Measurements from ENCODE around the gene PEAK3.

DNA sequence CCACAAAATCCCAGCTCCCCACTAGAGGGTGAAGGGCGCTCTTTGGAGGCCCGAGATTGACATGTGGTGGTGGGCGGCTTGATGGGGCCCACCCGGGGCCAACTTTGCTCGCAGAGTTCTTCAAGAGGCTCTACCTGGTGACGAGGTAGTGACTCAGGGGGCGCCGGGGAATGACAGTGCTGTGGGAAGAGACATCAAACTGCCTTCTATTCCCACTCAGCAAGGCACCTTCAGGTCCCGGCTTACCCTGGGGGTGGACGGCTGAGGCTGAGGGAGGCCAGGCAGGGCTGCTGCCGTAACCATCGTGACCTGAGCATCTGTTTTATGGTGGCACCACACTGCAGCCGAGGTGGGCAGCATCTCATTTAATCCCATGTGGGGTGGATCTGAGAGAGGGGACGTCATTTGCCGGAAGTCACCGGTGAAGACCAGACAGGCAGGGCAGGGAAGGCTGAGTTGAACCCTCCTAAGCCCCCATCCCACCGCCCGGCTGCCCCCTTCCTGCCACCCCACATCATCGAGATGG, 24.4 kb upstream of the PEAK3 start:
- TF ChIP-seq, protein P1, sequence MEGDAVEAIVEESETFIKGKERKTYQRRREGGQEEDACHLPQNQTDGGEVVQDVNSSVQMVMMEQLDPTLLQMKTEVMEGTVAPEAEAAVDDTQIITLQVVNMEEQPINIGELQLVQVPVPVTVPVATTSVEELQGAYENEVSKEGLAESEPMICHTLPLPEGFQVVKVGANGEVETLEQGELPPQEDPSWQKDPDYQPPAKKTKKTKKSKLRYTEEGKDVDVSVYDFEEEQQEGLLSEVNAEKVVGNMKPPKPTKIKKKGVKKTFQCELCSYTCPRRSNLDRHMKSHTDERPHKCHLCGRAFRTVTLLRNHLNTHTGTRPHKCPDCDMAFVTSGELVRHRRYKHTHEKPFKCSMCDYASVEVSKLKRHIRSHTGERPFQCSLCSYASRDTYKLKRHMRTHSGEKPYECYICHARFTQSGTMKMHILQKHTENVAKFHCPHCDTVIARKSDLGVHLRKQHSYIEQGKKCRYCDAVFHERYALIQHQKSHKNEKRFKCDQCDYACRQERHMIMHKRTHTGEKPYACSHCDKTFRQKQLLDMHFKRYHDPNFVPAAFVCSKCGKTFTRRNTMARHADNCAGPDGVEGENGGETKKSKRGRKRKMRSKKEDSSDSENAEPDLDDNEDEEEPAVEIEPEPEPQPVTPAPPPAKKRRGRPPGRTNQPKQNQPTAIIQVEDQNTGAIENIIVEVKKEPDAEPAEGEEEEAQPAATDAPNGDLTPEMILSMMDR (IDR thresholded peaks at IDR 0.05): no peak
- TF ChIP-seq POLR2A (IDR thresholded peaks at IDR 0.05): no peak

Data from lower leg skin (tissue), 3 donors.